Retinal pigment epithelial cell (primary cell): ENCODE measurements around the gene GSDMA.

Experiments
- DNase-seq: peaks from one replicate; pipeline ENCODE4 v3.0.0-alpha.2; 2010; ENCODE audit warnings: low read depth
- H3K4me3 ChIP-seq: 2 replicates; pipeline ENCODE4 v1.5.1; 2011; ENCODE audit warnings: mild to moderate bottlenecking, low read length, control low read depth, moderate library complexity
- TF ChIP-seq, protein P1 (sequence below): conservative IDR thresholded peaks from 2 replicates; pipeline ENCODE4 v1.5.1; 2011; ENCODE audit warnings: low read depth, low read length, control low read depth, inconsistent platforms

The GSDMA gene

DNA sequence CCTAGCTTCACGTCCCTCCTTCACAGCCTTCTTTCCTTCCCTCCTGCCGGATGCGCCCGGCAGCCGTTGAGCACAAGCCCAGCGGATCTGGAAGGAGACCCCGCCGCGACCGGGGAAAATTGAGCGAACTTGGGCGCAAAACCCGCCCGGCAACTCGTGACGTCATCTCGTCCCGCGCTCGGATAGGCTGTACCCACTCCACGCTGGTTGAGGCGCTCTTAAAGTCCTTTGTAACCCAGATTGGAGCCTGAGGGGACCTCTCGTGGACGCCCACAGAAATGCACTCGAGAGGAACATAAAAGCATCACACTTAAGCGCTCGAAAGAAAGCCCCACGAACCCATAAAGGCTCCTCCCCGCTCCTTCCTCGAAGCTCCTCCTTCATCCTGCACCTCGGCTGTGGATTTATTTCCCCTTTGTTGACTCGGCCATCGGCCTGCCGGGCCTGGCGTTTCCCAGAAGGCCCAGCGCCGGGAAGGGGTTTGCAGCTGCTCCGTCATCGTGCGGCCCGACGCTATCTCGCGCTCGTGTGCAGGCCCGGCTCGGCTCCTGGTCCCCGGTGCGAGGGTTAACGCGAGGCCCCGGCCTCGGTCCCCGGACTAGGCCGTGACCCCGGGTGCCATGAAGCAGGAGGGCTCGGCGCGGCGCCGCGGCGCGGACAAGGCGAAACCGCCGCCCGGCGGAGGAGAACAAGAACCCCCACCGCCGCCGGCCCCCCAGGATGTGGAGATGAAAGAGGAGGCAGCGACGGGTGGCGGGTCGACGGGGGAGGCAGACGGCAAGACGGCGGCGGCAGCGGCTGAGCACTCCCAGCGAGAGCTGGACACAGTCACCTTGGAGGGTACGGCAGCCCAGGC, 17.8 kb downstream of the GSDMA start, which contains the start of gene PSMD3:
Gene PSMD3, plus strand, starts transcription at position 457 of the 856 bp plus-strand sequence. Its CDS starts 164 bp downstream, at position 621.
- DNase-seq: peak; percentile 99
- peak within 1 kb of the TSS; percentile 97 for H3K4me3 ChIP-seq
- TF ChIP-seq, protein P1, sequence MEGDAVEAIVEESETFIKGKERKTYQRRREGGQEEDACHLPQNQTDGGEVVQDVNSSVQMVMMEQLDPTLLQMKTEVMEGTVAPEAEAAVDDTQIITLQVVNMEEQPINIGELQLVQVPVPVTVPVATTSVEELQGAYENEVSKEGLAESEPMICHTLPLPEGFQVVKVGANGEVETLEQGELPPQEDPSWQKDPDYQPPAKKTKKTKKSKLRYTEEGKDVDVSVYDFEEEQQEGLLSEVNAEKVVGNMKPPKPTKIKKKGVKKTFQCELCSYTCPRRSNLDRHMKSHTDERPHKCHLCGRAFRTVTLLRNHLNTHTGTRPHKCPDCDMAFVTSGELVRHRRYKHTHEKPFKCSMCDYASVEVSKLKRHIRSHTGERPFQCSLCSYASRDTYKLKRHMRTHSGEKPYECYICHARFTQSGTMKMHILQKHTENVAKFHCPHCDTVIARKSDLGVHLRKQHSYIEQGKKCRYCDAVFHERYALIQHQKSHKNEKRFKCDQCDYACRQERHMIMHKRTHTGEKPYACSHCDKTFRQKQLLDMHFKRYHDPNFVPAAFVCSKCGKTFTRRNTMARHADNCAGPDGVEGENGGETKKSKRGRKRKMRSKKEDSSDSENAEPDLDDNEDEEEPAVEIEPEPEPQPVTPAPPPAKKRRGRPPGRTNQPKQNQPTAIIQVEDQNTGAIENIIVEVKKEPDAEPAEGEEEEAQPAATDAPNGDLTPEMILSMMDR: peak; percentile 73

DNA sequence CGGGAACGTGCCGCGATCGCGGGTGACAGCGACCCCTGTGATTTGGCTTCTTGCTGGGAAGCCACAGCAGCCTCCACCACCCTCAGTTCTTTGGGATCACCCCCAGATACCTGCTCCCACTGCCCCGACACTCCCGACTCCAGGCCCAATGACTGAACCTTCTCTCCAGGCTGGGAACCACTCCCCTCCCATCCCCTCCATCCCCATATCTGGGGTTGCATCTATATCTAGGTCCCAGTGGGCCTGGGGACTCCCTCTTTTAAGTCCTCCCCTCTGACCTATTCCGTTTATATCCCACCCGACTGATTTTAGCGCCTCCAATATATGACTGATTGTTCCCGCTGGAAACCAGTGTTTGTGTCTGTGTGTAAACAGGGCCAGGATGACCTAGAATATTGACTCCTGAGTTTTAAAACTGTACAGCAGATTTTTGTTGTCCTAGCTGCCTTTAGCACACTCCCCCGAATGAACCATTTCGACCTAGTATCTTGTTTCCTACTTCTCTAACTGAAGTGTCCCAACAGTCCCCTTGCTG, 18.5 kb downstream of the GSDMA start:
- no peak for DNase-seq
- peak overlapping the region; percentile 97 for H3K4me3 ChIP-seq
- TF ChIP-seq, protein P1: no peak

DNA sequence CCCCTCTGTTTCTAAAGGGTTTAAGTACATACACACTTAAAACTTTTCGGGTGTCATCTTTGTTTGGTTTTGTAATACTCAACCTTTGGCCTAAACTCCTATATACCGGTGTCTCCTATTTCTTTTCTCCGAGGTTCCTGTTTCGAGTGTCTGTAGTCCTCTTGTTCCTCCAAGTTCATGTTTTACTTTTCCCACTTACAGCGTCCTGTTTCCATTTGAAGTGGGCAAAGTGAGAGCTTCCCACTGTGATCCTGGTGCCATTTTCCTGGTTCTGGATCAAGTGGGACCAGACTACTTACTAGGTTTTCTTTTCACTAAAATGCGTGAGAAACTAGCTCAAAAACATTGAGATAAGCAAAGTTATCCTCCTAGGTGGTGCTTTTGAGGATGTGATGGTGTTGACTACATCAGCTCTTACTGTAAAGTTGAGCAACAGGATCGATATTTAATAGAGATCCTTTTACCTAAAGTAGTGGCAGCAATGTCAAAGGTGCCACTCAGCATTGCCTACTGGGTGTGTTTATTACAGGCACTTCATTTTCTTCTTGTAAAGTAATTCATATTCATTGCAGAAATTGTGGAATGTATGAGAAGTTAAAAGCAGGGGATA, 19.1 kb downstream of the GSDMA start:
- no peak for DNase-seq
- peak overlapping the region; percentile 97 for H3K4me3 ChIP-seq
- TF ChIP-seq, protein P1: no peak

DNA sequence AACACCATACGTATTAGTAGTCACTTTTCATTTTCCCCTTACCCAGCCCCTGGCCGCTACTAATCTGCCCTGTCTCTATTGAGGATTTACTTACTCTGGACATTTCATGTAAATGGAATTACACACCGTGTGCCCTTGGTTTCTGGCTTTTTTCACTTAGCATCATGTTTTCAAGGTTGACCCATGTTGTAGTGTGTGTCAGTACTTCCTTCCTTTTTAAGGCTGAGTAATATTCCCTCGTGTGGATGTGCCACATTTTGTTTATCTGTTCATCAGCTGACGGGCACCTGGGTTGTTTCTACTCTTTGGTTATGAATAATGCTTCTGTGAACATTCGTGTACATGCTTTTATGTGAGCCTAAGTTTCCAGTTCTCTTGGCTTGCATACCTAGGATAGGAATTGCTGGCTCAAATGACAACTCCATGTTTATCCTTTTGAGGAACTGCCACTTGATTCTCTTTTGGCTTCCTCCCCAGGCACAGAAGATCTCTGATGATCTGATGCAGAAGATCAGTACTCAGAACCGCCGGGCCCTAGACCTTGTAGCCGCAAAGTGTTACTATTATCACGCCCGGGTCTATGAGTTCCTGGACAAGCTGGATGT, 25.5 kb downstream of the GSDMA start:
- no peak overlapping the region for H3K4me3 ChIP-seq
- no peak for DNase-seq
- TF ChIP-seq, protein P1: no peak

DNA sequence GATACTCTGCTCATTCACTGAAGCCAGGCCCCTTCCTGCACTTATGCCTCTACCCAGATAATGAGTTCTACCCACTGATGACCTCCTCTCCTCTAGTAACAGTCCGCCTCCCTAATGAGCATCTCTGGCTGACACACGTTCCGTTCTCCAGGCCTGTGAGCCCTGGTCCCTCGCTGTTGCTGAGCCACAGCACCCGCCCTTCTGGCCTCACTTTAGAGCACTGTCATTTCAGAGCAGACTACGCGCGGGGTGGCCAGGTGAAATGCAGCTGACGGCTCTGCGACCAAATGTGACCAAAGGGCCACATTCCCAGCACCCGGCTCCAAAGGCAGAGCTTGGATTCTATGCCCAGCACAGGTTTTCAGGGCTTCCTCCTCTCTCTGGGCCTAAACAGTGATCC, 31.6 kb downstream of the GSDMA start:
- TF ChIP-seq, protein P1: no peak
- no peak overlapping the region for H3K4me3 ChIP-seq
- DNase-seq: no peak

DNA sequence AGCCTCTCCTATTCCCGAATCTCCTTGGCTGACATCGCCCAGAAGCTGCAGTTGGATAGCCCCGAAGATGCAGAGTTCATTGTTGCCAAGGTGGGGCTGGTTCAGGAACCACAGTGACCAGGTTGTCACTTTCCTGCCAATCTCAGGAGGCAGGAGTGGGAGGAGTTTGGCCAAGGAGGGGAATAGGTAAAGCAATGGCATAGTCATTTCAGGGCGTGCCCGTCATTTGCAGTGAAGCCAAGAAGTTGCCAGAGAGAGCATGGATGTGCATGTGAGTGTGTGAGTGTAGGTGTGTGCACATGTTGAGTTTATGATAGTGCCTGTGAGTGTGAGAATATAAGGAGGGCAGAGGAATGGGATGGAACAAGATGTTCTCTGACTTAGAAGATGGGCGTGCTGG, 32.6 kb downstream of the GSDMA start:
- TF ChIP-seq, protein P1: no peak
- no peak for DNase-seq
- H3K4me3 ChIP-seq: no peak overlapping the region
